ENCODE results near the gene IL1RAPL2. TPM values are rescaled to one million over a fixed set of nuclear protein-coding genes. Genes with fewer than 3 reads are reported as not detected.

Gene IL1RAPL2
- total RNA-seq, 4 donors from 2014 or later, result 0.19 to 0.38 TPM; not detected in 2

- WGBS, 2 donors, result 63 to 73% methylated on average over 3 to 6 of the region's 9 CpGs
- TF ChIP-seq, protein P1, sequence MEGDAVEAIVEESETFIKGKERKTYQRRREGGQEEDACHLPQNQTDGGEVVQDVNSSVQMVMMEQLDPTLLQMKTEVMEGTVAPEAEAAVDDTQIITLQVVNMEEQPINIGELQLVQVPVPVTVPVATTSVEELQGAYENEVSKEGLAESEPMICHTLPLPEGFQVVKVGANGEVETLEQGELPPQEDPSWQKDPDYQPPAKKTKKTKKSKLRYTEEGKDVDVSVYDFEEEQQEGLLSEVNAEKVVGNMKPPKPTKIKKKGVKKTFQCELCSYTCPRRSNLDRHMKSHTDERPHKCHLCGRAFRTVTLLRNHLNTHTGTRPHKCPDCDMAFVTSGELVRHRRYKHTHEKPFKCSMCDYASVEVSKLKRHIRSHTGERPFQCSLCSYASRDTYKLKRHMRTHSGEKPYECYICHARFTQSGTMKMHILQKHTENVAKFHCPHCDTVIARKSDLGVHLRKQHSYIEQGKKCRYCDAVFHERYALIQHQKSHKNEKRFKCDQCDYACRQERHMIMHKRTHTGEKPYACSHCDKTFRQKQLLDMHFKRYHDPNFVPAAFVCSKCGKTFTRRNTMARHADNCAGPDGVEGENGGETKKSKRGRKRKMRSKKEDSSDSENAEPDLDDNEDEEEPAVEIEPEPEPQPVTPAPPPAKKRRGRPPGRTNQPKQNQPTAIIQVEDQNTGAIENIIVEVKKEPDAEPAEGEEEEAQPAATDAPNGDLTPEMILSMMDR (IDR thresholded peaks at IDR 0.05), result no peak
- no peak for TF ChIP-seq POLR2A (IDR thresholded peaks at IDR 0.05)
- intact Hi-C loops (cut with DNase I; ENCODE audit: low total_unique reads), result no loop called here
- no peak overlapping the region for H3K4me3 ChIP-seq (ENCODE audit: low read depth, poor library complexity, severe bottlenecking)
- DNase-seq (ENCODE audit: low spot score in 2 of 2), result no peak
Observed at GRCh38 chrX:104921584-104922205, 355.7 kb downstream of the IL1RAPL2 start.

DNA sequence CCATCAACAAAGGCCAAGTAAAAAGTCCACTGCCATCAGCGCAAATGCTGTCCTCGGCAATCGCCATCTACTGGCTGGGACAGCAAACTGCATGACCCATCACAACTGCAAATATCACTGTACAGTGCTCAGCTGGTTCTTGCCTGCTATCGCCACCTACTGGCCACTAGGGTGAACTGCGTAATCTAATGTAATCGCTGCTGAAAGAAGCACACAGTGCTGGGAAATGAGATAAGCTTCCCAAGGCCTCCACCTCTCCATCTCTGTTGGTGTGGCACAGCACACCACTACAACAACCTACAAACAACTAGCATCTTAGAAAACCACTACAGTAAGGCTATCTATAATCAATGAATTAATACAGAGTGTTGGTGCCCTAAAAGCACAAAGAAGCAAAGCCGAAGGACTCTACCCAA is 356.2 kb downstream of the IL1RAPL2 start:
- intact Hi-C loops (cut with DNase I; ENCODE audit: low total_unique reads), result no loop called here
- DNase-seq (ENCODE audit: low spot score in 2 of 2), result peak in 1 of 2 donors; percentile 31
- TF ChIP-seq, protein P1 (IDR thresholded peaks at IDR 0.05), result no peak
- TF ChIP-seq POLR2A (IDR thresholded peaks at IDR 0.05), result no peak
- H3K4me3 ChIP-seq (ENCODE audit: low read depth, poor library complexity, severe bottlenecking), result no peak overlapping the region
- 23 to 26% methylated on average over 6 to 7 of the region's 7 CpGs for WGBS, 2 donors

DNA sequence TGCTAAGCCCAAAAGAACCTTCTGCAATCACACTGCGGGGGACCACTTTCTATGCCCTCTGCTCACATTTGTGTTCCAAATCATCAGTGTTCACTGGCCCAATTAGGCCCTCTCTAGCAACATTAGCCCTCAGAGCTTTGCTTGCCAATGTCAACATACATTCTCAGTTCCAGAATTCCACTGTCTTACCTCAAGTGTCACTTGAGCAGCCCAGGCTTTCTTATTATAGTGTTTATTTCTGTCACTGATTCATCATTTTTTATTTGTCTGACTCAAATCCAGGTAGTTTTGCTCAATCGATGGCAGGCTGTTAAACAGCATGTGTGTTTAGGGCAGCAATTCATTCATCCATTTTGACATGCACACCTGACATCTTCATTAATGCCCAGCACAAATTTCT is 363.3 kb downstream of the IL1RAPL2 start:
- no peak overlapping the region for H3K4me3 ChIP-seq (ENCODE audit: low read depth, poor library complexity, severe bottlenecking)
- WGBS, 2 donors, result 53 to 76% methylated on average over 2 of the region's 2 CpGs
- TF ChIP-seq, protein P1 (IDR thresholded peaks at IDR 0.05), result no peak
- TF ChIP-seq POLR2A (IDR thresholded peaks at IDR 0.05), result no peak
- no peak for DNase-seq (ENCODE audit: low spot score in 2 of 2)
- intact Hi-C loops (cut with DNase I; ENCODE audit: low total_unique reads), result no loop called here

DNA sequence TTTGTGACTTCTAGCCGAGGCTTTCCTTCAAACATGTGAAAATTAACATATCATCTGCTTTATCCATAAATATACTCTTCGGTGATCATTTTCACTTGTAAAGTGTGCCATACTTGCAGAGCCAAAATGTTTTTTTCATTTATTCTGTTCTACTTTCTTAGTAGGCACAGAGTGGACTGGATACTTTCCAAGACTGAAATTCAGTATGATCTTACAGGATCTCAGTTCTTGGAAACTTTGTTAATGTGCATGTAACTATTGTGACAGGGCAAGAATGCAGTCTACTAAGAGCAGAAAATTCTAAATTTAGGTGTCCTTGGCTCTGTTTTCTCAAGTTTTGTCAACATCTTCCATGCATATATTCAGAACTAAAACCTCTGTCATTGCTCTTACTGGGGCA is 369.6 kb downstream of the IL1RAPL2 start:
- H3K4me3 ChIP-seq (ENCODE audit: low read depth, poor library complexity, severe bottlenecking), result no peak overlapping the region
- intact Hi-C loops (cut with DNase I; ENCODE audit: low total_unique reads), result no loop called here
- DNase-seq (ENCODE audit: low spot score in 2 of 2), result no peak
- WGBS, 2 donors, result 32 to 67% methylated on average over 2 of the region's 2 CpGs
- no peak for TF ChIP-seq POLR2A (IDR thresholded peaks at IDR 0.05)
- TF ChIP-seq, protein P1 (IDR thresholded peaks at IDR 0.05), result no peak

- intact Hi-C loops (cut with DNase I; ENCODE audit: low total_unique reads), result no loop called here
- H3K4me3 ChIP-seq (ENCODE audit: low read depth, poor library complexity, severe bottlenecking), result no peak overlapping the region
- TF ChIP-seq, protein P1 (IDR thresholded peaks at IDR 0.05), result no peak
- TF ChIP-seq POLR2A (IDR thresholded peaks at IDR 0.05), result no peak
- no peak for DNase-seq (ENCODE audit: low spot score in 2 of 2)
Observed at GRCh38 chrX:104953251-104953650, 387.3 kb downstream of the IL1RAPL2 start.

GRCh38 chrX:104961926-104962325 is 395.9 kb downstream of the IL1RAPL2 start:
- no peak overlapping the region for H3K4me3 ChIP-seq (ENCODE audit: low read depth, poor library complexity, severe bottlenecking)
- no peak for TF ChIP-seq POLR2A (IDR thresholded peaks at IDR 0.05)
- WGBS, 2 donors, result 19 to 65% methylated on average over 1 of the region's 1 CpG
- DNase-seq (ENCODE audit: low spot score in 2 of 2), result no peak
- intact Hi-C loops (cut with DNase I; ENCODE audit: low total_unique reads), result no loop called here
